K562 (cell line): ENCODE measurements around the gene MMP23B. TPM values are rescaled to one million over a fixed set of nuclear protein-coding genes. Genes with fewer than 3 reads are reported as not detected.

Experiments
- ATF1 ChIP-seq, 2 experiments: fragments of 450-650 bp in 1 of 2; IDR thresholded peaks; 2 replicates each; pipeline ENCODE4 v1.6.1; 2016; ENCODE audit warnings: missing compliant biosample characterization in 1 of 2, missing genetic modification characterization in 1 of 2
- BCL6 ChIP-seq: fragments of 250-450 bp; sonication (Bioruptor Pico); IDR thresholded peaks from 2 replicates; pipeline ENCODE4 v1.4.0; 2020
- CBX3 ChIP-seq, 2 experiments: IDR thresholded peaks; 1 replicate in 1 of 2; 2 replicates in 1 of 2; pipeline ENCODE4 v1.6.1; 2012; ENCODE audit warnings: inconsistent platforms in 2 of 2, low read length in 2 of 2, borderline replicate concordance in 1 of 2, control low read depth in 1 of 2
- DNMT1 ChIP-seq: fragments of 450-650 bp; IDR thresholded peaks from 2 replicates; pipeline ENCODE4 v1.6.1; 2016; ENCODE audit warnings: antibody characterized with exemption, mild to moderate bottlenecking
- ERF ChIP-seq: fragments of 450-650 bp; formaldehyde crosslinking; IDR thresholded peaks from 2 replicates; pipeline ENCODE4 v1.4.0; 2020; ENCODE audit warnings: mild to moderate bottlenecking, mixed read lengths
- FOXP4 ChIP-seq: sonication (generic); formaldehyde crosslinking; IDR thresholded peaks from 2 replicates; pipeline ENCODE4 v1.8.0; 2022; ENCODE audit warnings: mild to moderate bottlenecking, missing genetic modification reagents, borderline replicate concordance
- FUS ChIP-seq: fragments of 200-400 bp; formaldehyde crosslinking; optimal IDR thresholded peaks from 2 replicates; pipeline ENCODE3; 2017; ENCODE audit warnings: low read depth, low read length
- HNRNPK ChIP-seq: fragments of 200-400 bp; formaldehyde crosslinking; IDR thresholded peaks from one replicate; pipeline ENCODE4 v1.6.1; 2018; ENCODE audit warnings: mild to moderate bottlenecking, low read depth, low read length; ENCODE audit not compliant: poor library complexity, severe bottlenecking
- HNRNPL ChIP-seq: fragments of 200-400 bp; formaldehyde crosslinking; IDR thresholded peaks from 2 replicates; pipeline ENCODE4 v1.6.1; 2017; ENCODE audit warnings: low read depth, mild to moderate bottlenecking, low read length
- KDM5B ChIP-seq: fragments of 200-600 bp; sonication (generic); IDR thresholded peaks from 2 replicates; pipeline ENCODE4 v1.6.1; 2012; ENCODE audit warnings: low read depth, mild to moderate bottlenecking, moderate library complexity, low read length, control low read depth, inconsistent platforms; ENCODE audit not compliant: insufficient replicate concordance
- MBD2 ChIP-seq: sonication (generic); IDR thresholded peaks from 2 replicates; pipeline ENCODE4 v1.6.1; 2016; ENCODE audit warnings: low read depth, borderline replicate concordance
- MCM2 ChIP-seq: fragments of 450-650 bp; IDR thresholded peaks from 2 replicates; pipeline ENCODE4 v1.6.1; 2017; ENCODE audit warnings: low read depth, mild to moderate bottlenecking
- MEIS2 ChIP-seq: fragments of 450-650 bp; IDR thresholded peaks from 2 replicates; pipeline ENCODE4 v1.6.1; 2014; ENCODE audit warnings: mild to moderate bottlenecking; ENCODE audit not compliant: partially characterized antibody
- MXI1 ChIP-seq: IDR thresholded peaks from 2 replicates; pipeline ENCODE4 v1.6.1; 2011; ENCODE audit warnings: low read depth, mild to moderate bottlenecking, improper control_type of control experiment, low read length
- NCOR1 ChIP-seq: fragments of 450-650 bp; IDR thresholded peaks from 2 replicates; pipeline ENCODE4 v1.6.1; 2016; ENCODE audit warnings: mild to moderate bottlenecking, moderate library complexity
- NR1H2 ChIP-seq: sonication (generic); formaldehyde crosslinking; IDR thresholded peaks from 2 replicates; pipeline ENCODE4 v1.4.0; 2020; ENCODE audit warnings: mild to moderate bottlenecking, missing genetic modification reagents
- NR3C1 ChIP-seq: sonication (generic); formaldehyde crosslinking; IDR thresholded peaks from 2 replicates; pipeline ENCODE4 v1.8.1; 2022; ENCODE audit warnings: missing genetic modification reagents
- POLR2G ChIP-seq: fragments of 200-400 bp; formaldehyde crosslinking; IDR thresholded peaks from 2 replicates; pipeline ENCODE4 v1.6.1; 2017; ENCODE audit warnings: low read depth, mild to moderate bottlenecking, antibody characterized with exemption, low read length, moderate library complexity
- PTBP1 ChIP-seq: fragments of 200-400 bp; formaldehyde crosslinking; IDR thresholded peaks from 2 replicates; pipeline ENCODE4 v1.6.1; 2017; ENCODE audit warnings: low read depth, low read length
- RFX5 ChIP-seq: IDR thresholded peaks from 2 replicates; pipeline ENCODE4 v1.6.1; 2011; ENCODE audit warnings: low read depth, mild to moderate bottlenecking, improper control_type of control experiment, low read length
- SRSF3 ChIP-seq: fragments of 200-400 bp; formaldehyde crosslinking; IDR thresholded peaks from 2 replicates; pipeline ENCODE4 v1.6.1; 2016; ENCODE audit warnings: mild to moderate bottlenecking, low read length, moderate library complexity; ENCODE audit not compliant: insufficient read depth
- STAT5A ChIP-seq: IDR thresholded peaks from 2 replicates; pipeline ENCODE4 v1.6.1; 2012; ENCODE audit warnings: low read length, inconsistent platforms, borderline replicate concordance
- ZBTB17 ChIP-seq: fragments of 450-650 bp; formaldehyde crosslinking; IDR thresholded peaks from 2 replicates; pipeline ENCODE4 v1.4.0; 2020; ENCODE audit warnings: mild to moderate bottlenecking
- ZFPM2 ChIP-seq: fragments of 250-450 bp; sonication (Bioruptor Pico); IDR thresholded peaks from 2 replicates; pipeline ENCODE4 v1.5.1; 2022; ENCODE audit warnings: mild to moderate bottlenecking
- ZKSCAN1 ChIP-seq: fragments of 150-350 bp; IDR thresholded peaks from 2 replicates; pipeline ENCODE4 v1.6.1; 2016; ENCODE audit warnings: low read depth, low read length
- ZNF584 ChIP-seq: fragments of 200-800 bp; sonication (Bioruptor generic); IDR thresholded peaks from 2 replicates; pipeline ENCODE4 v1.6.1; 2016; ENCODE audit warnings: low read depth, mild to moderate bottlenecking, missing genetic modification characterization, missing compliant biosample characterization
- polyA plus RNA-seq, 8 experiments: library from polyadenylated mRNA; depleted of rRNA in 4 of 8; stranded (reverse) in 5 of 8; unstranded in 3 of 8; fragments of >200 nt; fragmentation: Nextera tagmentation in 2 of 8; fragmentation: Illumina TruSeq in 1 of 8; extraction: Ambion mirVana in 2 of 8; extraction: Trizol in 1 of 8; gene quantifications; 2 replicates each; pipeline versions ENCODE4 v1.2.1 to v1.2.3, GENCODE V29; 2011 to 2014; ENCODE audit warnings: inconsistent platforms in 1 of 8, missing spikeins in 1 of 8
- total RNA-seq, 7 experiments: library from RNA; depleted of rRNA in 6 of 7; stranded (reverse); fragments of >200 nt in 6 of 7; fragmentation: Illumina TruSeq in 2 of 7; extraction: Trizol in 2 of 7; gene quantifications; 2 replicates each; pipeline versions ENCODE4 v1.2.1 to v1.2.3, GENCODE V29; 2011 to 2021; ENCODE audit warnings: low replicate concordance in 1 of 7
- TF ChIP-seq, protein P1 (sequence below): fragments of 450-650 bp; IDR thresholded peaks from 2 replicates; pipeline ENCODE4 v1.6.1; 2014; ENCODE audit warnings: low read depth, mild to moderate bottlenecking, moderate library complexity, borderline replicate concordance

MMP23B gene
- total and polyA plus RNA-seq, 9 of the 15 experiments (the other 6 are each of a cell fraction or from before 2014, with no cell fraction given): 0.28 to 1.2 (median 0.41) TPM; not detected in 5

DNA sequence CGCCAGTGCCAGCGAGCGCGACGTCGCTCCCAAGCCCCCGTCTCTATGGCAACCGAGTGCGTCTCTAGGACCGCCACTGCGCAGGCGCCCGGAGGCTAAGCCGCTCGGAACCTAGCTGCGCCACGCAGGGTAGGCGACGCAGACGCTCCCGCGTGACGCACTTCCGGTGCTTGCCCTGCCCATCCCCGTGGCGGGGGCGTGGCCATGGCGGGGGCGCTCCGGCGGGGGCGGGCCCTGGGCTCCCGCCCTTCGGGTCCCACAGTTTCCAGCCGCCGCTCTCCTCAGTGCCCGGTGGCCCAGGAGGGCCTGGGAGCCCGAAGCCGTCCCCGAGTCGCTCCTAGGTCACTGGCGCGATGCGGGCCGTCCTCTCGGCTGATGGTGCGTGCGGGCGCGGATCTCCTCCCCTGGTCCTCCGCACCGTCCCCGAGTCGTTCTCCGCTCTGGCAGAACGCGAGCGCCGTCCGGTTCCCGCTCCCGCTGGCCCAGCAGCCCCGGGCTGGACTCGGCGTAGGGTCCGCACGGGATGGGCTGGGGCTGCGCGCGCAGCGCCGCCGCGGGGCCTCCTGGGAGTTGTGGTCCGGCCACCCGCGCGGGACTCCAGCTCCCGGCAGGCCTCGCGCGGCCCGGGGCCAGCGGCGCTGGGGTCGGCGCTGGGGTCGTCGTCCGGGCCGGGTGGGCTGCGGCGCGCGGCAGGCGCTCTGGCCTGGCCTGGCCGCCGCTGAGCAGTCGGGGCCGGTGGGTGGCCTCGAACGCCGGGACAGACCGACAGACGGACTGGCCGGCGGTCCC is 16.5 kb upstream of the MMP23B start, which contains the start of gene MIB2 (continued):
- TF ChIP-seq CBX3 (IDR thresholded peaks at IDR 0.05; ENCODE audit: borderline replicate concordance in 1 of 2, low read length in 2 of 2) (0 out of 3 replicates have a peak, but pooled peaks of 1 of the 2 experiments have one; percentile 18), NR3C1 (CRISPR knock-in tag) (peak; percentile 75; the same call in 1 of the 2 replicates), MEIS2 (peak; percentile 88), NCOR1 (no peak), ZBTB17 (CRISPR knock-in tag) (peak; percentile 6; the same call in 1 of the 2 replicates), ZFPM2 (CRISPR knock-in tag) (no peak), KDM5B (peak; percentile 96), RFX5 (peak; percentile 87), DNMT1 (no peak), BCL6 (no peak), MXI1 (peak; percentile 95), NR1H2 (peak; percentile 28; the same call in 1 of the 2 replicates), ZNF584 (CRISPR knock-in tag) (no peak), MBD2 (peak; percentile 41; the same call in 1 of the 2 replicates), MCM2 (no peak), ATF1 (CRISPR knock-in tag; IDR thresholded peaks at IDR 0.05) (peak; percentile 98), ATF1 (tag; IDR thresholded peaks at IDR 0.05) (peak; percentile 99), FUS (peak; percentile 56), FOXP4 (CRISPR knock-in tag) (no peak), HNRNPK (no peak), POLR2G (peak; percentile 96), PTBP1 (no peak), ERF (peak; percentile 58; the same call in 1 of the 2 replicates), SRSF3 (no peak), HNRNPL (no peak), ZKSCAN1 (peak; percentile 64), STAT5A (0 out of 2 replicates have a peak, but pooled peaks have one; percentile 28)
- TF ChIP-seq, protein P1, sequence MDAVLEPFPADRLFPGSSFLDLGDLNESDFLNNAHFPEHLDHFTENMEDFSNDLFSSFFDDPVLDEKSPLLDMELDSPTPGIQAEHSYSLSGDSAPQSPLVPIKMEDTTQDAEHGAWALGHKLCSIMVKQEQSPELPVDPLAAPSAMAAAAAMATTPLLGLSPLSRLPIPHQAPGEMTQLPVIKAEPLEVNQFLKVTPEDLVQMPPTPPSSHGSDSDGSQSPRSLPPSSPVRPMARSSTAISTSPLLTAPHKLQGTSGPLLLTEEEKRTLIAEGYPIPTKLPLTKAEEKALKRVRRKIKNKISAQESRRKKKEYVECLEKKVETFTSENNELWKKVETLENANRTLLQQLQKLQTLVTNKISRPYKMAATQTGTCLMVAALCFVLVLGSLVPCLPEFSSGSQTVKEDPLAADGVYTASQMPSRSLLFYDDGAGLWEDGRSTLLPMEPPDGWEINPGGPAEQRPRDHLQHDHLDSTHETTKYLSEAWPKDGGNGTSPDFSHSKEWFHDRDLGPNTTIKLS: peak; percentile 96
